H9 (cell line): ENCODE data around the gene PCBP4. TPM values are rescaled to one million over a fixed set of nuclear protein-coding genes. Genes with fewer than 3 reads are reported as not detected.

ENCODE experiments used
- DNase-seq: peaks from one replicate; pipeline ENCODE4 v3.0.0-alpha.2; 2017
- H2AFZ ChIP-seq: one replicate; pipeline ENCODE4 v1.6.1; 2013; ENCODE audit warnings: mild to moderate bottlenecking, low read length, control low read depth, moderate library complexity
- H2AK5ac ChIP-seq: 2 replicates; pipeline ENCODE4 v1.6.1; 2013; ENCODE audit warnings: low read length, control low read depth, mixed read lengths; ENCODE audit not compliant: insufficient read length
- H2BK120ac ChIP-seq: one replicate; pipeline ENCODE4 v1.6.1; 2013; ENCODE audit warnings: low read depth, mild to moderate bottlenecking, low read length, control low read depth, inconsistent platforms; ENCODE audit not compliant: poor library complexity, severe bottlenecking
- H2BK12ac ChIP-seq: 2 replicates; pipeline ENCODE4 v1.6.1; 2013; ENCODE audit warnings: low read length, control low read depth, mixed read lengths, low read depth; ENCODE audit not compliant: insufficient read length
- H2BK15ac ChIP-seq: 2 replicates; pipeline ENCODE4 v1.6.1; 2013; ENCODE audit warnings: low read depth, low read length, control low read depth
- H2BK20ac ChIP-seq: one replicate; pipeline ENCODE4 v1.6.1; 2013; ENCODE audit warnings: low read depth, mild to moderate bottlenecking, low read length, control low read depth, inconsistent platforms; ENCODE audit not compliant: poor library complexity, severe bottlenecking
- H2BK5ac ChIP-seq: 2 replicates; pipeline ENCODE4 v1.6.1; 2013; ENCODE audit warnings: low read length, control low read depth, mixed read lengths; ENCODE audit not compliant: insufficient read length
- H3K14ac ChIP-seq: 2 replicates; pipeline ENCODE4 v1.6.1; 2013; ENCODE audit warnings: low read length, control low read depth; ENCODE audit not compliant: insufficient read depth
- H3K18ac ChIP-seq: 2 replicates; pipeline ENCODE4 v1.6.1; 2013; ENCODE audit warnings: low read depth, mild to moderate bottlenecking, mixed read lengths, low read length, control low read depth; ENCODE audit not compliant: insufficient read length
- H3K23ac ChIP-seq: 2 replicates; pipeline ENCODE4 v1.6.1; 2013; ENCODE audit warnings: low read length, control low read depth, mixed read lengths, low read depth; ENCODE audit not compliant: insufficient read length
- H3K23me2 ChIP-seq: 2 replicates; pipeline ENCODE4 v1.6.1; 2013; ENCODE audit warnings: low read depth, mild to moderate bottlenecking, mixed read lengths, low read length, control low read depth; ENCODE audit not compliant: insufficient read length, poor library complexity, severe bottlenecking
- H3K27ac ChIP-seq: 2 replicates; pipeline ENCODE4 v1.5.1; 2013; ENCODE audit warnings: low read length, control low read depth, mixed read lengths, low read depth; ENCODE audit not compliant: insufficient read length
- H3K27me3 ChIP-seq: 2 replicates; pipeline ENCODE4 v1.6.1; 2013; ENCODE audit warnings: low read length, control low read depth, inconsistent platforms; ENCODE audit not compliant: insufficient read depth
- H3K4ac ChIP-seq: 2 replicates; pipeline ENCODE4 v1.6.1; 2013; ENCODE audit warnings: low read depth, mild to moderate bottlenecking, control low read depth, inconsistent platforms, low read length, moderate library complexity
- H3K4me1 ChIP-seq: 2 replicates; pipeline ENCODE4 v1.6.1; 2013; ENCODE audit warnings: low read length, control low read depth, inconsistent platforms; ENCODE audit not compliant: insufficient read depth
- H3K4me2 ChIP-seq: 2 replicates; pipeline ENCODE4 v1.6.1; 2013; ENCODE audit warnings: low read length, control low read depth, mixed read lengths; ENCODE audit not compliant: insufficient read length, insufficient read depth
- H3K56ac ChIP-seq: 2 replicates; pipeline ENCODE4 v1.6.1; 2013; ENCODE audit warnings: low read depth, mild to moderate bottlenecking, mixed read lengths, low read length, control low read depth; ENCODE audit not compliant: insufficient read length
- H3K79me1 ChIP-seq: 2 replicates; pipeline ENCODE4 v1.6.1; 2013; ENCODE audit warnings: low read depth, mild to moderate bottlenecking, moderate library complexity, low read length, control low read depth, inconsistent platforms; ENCODE audit not compliant: insufficient read depth, poor library complexity, severe bottlenecking
- H3K79me2 ChIP-seq: 2 replicates; pipeline ENCODE4 v1.6.1; 2013; ENCODE audit warnings: low read length, control low read depth, inconsistent platforms; ENCODE audit not compliant: insufficient read depth
- H3K9ac ChIP-seq: 2 replicates; pipeline ENCODE4 v1.6.1; 2013; ENCODE audit warnings: low read length, control low read depth, mixed read lengths; ENCODE audit not compliant: insufficient read length; ENCODE audit errors: extremely low read depth
- H3K9me3 ChIP-seq: one replicate; pipeline ENCODE4 v1.6.1; 2013; ENCODE audit warnings: low read depth, low read length, inconsistent platforms; ENCODE audit not compliant: control insufficient read depth
- H3T11ph ChIP-seq: one replicate; pipeline ENCODE4 v1.6.1; 2013; ENCODE audit warnings: mild to moderate bottlenecking, low read length, control low read depth, inconsistent platforms
- H4K20me1 ChIP-seq: one replicate; pipeline ENCODE4 v1.6.1; 2013; ENCODE audit not compliant: control insufficient read depth, insufficient read length, insufficient read depth
- H4K5ac ChIP-seq: 2 replicates; pipeline ENCODE4 v1.6.1; 2013; ENCODE audit warnings: low read depth, mild to moderate bottlenecking, mixed read lengths, low read length, control low read depth; ENCODE audit not compliant: insufficient read length
- H4K8ac ChIP-seq: replicated peaks from 2 replicates; pipeline ENCODE4 v1.6.1; 2013; ENCODE audit warnings: low read length, control low read depth, mixed read lengths, low read depth; ENCODE audit not compliant: insufficient read length
- H4K91ac ChIP-seq: 2 replicates; pipeline ENCODE4 v1.6.1; 2013; ENCODE audit warnings: low read depth, mild to moderate bottlenecking, moderate library complexity, mixed read lengths, low read length, control low read depth; ENCODE audit not compliant: insufficient read length
- H3K27ac Mint-ChIP-seq, 3 experiments: 2 replicates in 2 of 3; 3 replicates in 1 of 3; pipeline ENCODE4 v1.8.0; 2020 to 2021; ENCODE audit warnings: mixed read lengths in 3 of 3, mild to moderate bottlenecking in 1 of 3, moderate library complexity in 1 of 3
- H3K27me3 Mint-ChIP-seq: 2 replicates; pipeline ENCODE4 v1.8.0; 2021; ENCODE audit warnings: low read depth, mild to moderate bottlenecking, moderate library complexity, mixed read lengths
- H3K36me3 Mint-ChIP-seq, 3 experiments: 2 replicates in 2 of 3; 3 replicates in 1 of 3; pipeline ENCODE4 v1.8.0; 2020 to 2021; ENCODE audit warnings: low read depth in 3 of 3, mixed read lengths in 3 of 3; ENCODE audit not compliant: insufficient read depth in 1 of 3
- H3K4me1 Mint-ChIP-seq, 2 experiments: 2 replicates each; pipeline ENCODE4 v1.8.0; 2020; ENCODE audit warnings: mixed read lengths in 2 of 2
- H3K4me3 Mint-ChIP-seq, 2 experiments: 2 replicates in 1 of 2; 3 replicates in 1 of 2; pipeline ENCODE4 v1.8.0; 2020 to 2021; ENCODE audit warnings: mild to moderate bottlenecking in 2 of 2, mixed read lengths in 2 of 2, moderate library complexity in 1 of 2
- H3K9me3 Mint-ChIP-seq, 2 experiments: 2 replicates in 1 of 2; 3 replicates in 1 of 2; pipeline ENCODE4 v1.8.0; 2020; ENCODE audit warnings: mild to moderate bottlenecking in 2 of 2, mixed read lengths in 2 of 2, moderate library complexity in 1 of 2
- WGBS: extraction: QIAGEN DNeasy Blood & Tissue Kit; methylation state at CpG from one replicate; pipeline ENCODE4 v1.1.7; 2013; ENCODE audit warnings: missing lambda C conversion rate, low lambda C conversion rate, mixed read lengths; ENCODE audit not compliant: insufficient read length; ENCODE audit errors: extremely low coverage; 5-methylcytosine and 5-hydroxymethylcytosine counted together
- total RNA-seq: library from RNA; stranded (reverse); gene quantifications from 2 replicates; pipeline ENCODE4 v1.2.1, GENCODE V29; 2021
- TF ChIP-seq, protein P1 (sequence below): fragments of 200-600 bp; sonication (generic); conservative IDR thresholded peaks from 3 replicates; pipeline ENCODE4 v1.8.0; 2021; ENCODE audit warnings: antibody characterized with exemption, mild to moderate bottlenecking

PCBP4 gene
- total RNA-seq, 1 experiment from 2014 or later: 24.6 TPM

DNA sequence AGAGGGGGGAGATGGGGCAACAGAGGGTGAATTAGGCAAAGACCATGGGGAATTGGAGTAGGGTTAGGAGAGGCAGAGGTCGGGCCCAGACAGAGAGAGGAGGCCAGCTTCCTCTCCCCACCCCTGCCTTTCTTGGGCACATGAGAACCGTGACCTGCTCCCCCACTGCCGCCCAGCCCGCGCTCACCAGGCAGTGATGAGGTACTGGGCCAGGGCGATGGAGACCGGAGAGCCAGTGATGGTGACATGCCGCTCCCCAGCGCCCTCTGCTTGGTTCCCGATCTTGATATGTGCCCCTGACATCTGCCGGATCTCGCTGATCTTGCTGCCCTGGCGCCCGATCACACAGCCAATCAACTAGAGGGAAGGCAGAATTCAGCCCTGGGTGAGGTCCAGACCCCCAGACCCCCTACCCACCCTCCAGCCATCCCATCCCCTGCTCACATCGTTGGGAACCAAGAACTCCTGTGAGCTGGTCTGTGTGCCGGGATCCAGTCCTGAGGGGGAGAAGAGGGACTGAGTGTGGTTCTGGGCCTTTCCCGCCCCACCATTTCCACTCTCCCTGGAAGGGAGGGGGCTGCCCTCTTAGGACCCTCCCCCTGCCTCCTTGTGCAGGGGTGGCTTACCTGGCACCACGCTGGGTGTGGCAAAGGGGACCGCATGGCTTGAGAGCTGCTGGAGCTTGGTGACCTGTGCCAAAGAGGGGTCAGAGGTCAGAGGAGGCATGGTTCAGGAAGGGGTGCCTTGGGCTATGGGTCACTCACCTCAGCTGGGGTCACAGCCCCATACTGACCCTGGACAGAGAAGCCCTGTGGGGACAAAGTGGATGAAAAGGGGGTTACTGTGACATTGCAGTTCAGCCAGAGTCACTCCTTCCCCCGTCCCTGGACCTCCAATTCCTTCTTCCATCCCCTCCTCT lies 8.4 kb downstream of the PCBP4 start:
- H2AFZ ChIP-seq: no peak overlapping the region
- Mint-ChIP-seq H3K4me3 (no peak overlapping the region), H3K4me1 (peaks cover 18 to 33% of the 10 kb centered on the region in 2 experiments), H3K27ac (peak overlapping the region in 1 of 3 experiments; percentile 35; a peak in 1 of 7 replicates), H3K27me3 (peaks cover 66% of the 10 kb centered on the region), H3K9me3 (no peaks in the 10 kb centered on the region), H3K36me3 (no peaks in the 10 kb centered on the region)
- H4K91ac ChIP-seq: no peak overlapping the region
- no peak overlapping the region for H3K18ac ChIP-seq
- no peak overlapping the region for H2BK120ac ChIP-seq
- H3K4me1 ChIP-seq: no peaks in the 10 kb centered on the region
- WGBS: no CpG with 5 or more reads among the region's 20 CpGs
- H3T11ph ChIP-seq: no peak overlapping the region
- H3K4ac ChIP-seq: no peak overlapping the region
- TF ChIP-seq, protein P1, sequence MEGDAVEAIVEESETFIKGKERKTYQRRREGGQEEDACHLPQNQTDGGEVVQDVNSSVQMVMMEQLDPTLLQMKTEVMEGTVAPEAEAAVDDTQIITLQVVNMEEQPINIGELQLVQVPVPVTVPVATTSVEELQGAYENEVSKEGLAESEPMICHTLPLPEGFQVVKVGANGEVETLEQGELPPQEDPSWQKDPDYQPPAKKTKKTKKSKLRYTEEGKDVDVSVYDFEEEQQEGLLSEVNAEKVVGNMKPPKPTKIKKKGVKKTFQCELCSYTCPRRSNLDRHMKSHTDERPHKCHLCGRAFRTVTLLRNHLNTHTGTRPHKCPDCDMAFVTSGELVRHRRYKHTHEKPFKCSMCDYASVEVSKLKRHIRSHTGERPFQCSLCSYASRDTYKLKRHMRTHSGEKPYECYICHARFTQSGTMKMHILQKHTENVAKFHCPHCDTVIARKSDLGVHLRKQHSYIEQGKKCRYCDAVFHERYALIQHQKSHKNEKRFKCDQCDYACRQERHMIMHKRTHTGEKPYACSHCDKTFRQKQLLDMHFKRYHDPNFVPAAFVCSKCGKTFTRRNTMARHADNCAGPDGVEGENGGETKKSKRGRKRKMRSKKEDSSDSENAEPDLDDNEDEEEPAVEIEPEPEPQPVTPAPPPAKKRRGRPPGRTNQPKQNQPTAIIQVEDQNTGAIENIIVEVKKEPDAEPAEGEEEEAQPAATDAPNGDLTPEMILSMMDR: no peak
- no peak overlapping the region for H2BK12ac ChIP-seq
- peaks cover 16% of the 10 kb centered on the region for H3K27me3 ChIP-seq
- H2BK15ac ChIP-seq: no peak overlapping the region
- no peak for DNase-seq
- no peaks in the 10 kb centered on the region for H3K23me2 ChIP-seq
- H3K79me1 ChIP-seq: no peaks in the 10 kb centered on the region
- no peak overlapping the region for H4K5ac ChIP-seq
- H2AK5ac ChIP-seq: no peak overlapping the region
- H3K23ac ChIP-seq: no peak overlapping the region
- H3K27ac ChIP-seq: no peak overlapping the region
- no peak overlapping the region for H2BK5ac ChIP-seq
- no peak overlapping the region for H4K8ac ChIP-seq
- no peaks in the 10 kb centered on the region for H3K79me2 ChIP-seq
- no peak overlapping the region for H3K14ac ChIP-seq
- no peaks in the 10 kb centered on the region for H3K9me3 ChIP-seq
- no peak overlapping the region for H3K4me2 ChIP-seq
- H3K9ac ChIP-seq: no peak overlapping the region
- no peaks in the 10 kb centered on the region for H4K20me1 ChIP-seq
- H2BK20ac ChIP-seq: no peak overlapping the region
- no peak overlapping the region for H3K56ac ChIP-seq
